GM19397 (cell line): ENCODE results near the gene LRRC42.
"Not testable (repeated sequence)": the region's sequence is repeated elsewhere in the genome, so short reads cannot be mapped to it uniquely, and the experiment has no call there.

Experiments used
- ATAC-seq: cut with Tn5 transposase; IDR thresholded peaks from one replicate; pipeline ENCODE4 v1.9.1; 2021; ENCODE audit warnings: mild to moderate bottlenecking, moderate library complexity; ENCODE audit not compliant: unreplicated experiment

The LRRC42 gene

DNA sequence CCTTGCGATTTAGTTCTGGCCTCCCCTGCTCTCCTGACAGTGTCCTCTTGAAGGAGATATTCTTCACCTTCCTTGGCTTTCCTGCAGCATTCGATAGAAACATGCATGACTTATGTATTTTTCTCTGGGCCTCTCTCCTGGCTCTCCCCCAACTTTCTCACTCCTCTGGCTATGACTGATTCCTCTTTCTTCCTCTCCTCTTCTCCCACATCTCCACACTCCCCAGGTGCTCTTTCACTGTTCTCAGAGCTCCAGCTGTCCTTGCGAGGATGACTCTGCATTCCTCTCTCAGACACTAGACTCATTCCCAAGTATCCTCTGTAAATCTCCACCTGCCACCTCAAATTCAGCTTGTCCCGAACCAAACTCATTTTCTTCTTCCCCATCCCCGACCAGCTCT, 18.0 kb downstream of the LRRC42 start:
- ATAC-seq: no peak

- no peak for ATAC-seq
Observed at GRCh38 chr1:53966794-53967193, 20.6 kb downstream of the LRRC42 start.

DNA sequence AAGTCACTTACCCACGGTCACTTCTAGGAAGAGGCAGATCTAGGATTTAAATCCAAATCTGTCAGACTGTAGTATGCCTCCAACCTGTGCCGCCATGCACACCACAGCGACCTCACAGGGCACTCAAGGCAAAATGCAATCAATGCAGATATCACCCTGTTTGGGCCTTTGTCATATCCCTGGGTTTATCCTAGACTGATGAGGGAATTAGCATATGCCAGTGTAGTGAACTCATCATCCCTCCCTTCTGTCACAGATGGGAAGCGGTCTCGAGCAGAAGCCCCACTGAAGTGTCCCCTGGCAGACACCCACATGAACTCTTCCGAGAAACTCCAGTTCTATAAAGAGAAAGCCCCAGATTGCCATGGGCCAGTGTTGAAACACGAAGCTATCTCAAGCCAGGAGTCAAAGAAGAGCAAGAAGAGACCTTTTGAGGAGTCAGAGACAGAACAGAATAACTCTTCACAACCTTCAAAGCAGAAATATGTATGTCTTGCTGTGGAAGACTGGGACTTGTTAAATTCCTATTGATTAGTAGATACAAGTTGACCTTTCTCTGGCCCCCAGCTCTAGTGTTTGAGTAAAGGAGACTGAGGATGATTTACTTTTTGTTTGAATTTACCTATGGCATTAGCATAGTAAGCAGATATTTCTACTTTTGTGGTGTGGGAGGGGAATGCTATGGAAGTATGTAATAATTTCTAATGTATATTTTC, 21.4 kb downstream of the LRRC42 start:
- ATAC-seq: no peak

DNA sequence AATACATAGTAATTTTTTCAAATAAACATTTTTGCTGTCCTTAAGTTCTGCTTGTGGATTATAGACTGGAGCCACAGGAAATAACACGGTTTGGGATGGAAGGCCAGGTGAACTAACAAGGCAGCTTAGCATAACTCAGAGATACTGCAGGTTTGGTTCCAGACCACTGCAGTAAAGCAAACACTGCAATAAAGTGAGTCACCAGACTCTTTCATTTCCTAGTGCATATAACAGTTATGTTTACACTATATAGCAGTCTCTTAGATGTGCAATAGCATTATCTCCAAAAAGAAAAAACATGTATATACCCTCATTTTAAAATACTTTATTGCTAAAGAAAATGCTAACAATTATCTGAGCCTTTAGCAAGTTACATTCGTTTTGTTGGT, 22.0 kb downstream of the LRRC42 start:
- ATAC-seq: no peak

- ATAC-seq: not testable (repeated sequence)
Observed at GRCh38 chr1:53969323-53969722, 23.2 kb downstream of the LRRC42 start.

DNA sequence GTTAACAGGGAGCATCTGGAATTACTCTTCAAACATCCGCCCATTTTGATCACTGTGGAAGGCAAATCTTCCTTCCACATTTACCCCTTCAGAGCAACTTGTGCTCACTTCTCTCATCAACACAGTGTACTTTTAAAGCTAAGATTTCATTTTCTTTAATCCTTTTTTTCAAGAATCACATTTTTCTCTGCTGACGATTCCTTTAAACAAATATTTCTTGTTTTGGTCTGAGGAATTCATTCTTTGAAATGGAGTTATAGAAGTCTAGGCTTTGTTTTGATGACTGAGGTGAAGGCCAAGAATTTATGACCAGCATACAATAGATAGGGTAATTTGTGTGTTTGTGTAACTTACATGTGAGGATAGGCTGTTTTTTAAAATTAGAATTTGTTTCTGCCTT, 25.6 kb downstream of the LRRC42 start:
- ATAC-seq: no peak

- no peak for ATAC-seq
Observed at GRCh38 chr1:53975861-53976260, 29.7 kb downstream of the LRRC42 start.

DNA sequence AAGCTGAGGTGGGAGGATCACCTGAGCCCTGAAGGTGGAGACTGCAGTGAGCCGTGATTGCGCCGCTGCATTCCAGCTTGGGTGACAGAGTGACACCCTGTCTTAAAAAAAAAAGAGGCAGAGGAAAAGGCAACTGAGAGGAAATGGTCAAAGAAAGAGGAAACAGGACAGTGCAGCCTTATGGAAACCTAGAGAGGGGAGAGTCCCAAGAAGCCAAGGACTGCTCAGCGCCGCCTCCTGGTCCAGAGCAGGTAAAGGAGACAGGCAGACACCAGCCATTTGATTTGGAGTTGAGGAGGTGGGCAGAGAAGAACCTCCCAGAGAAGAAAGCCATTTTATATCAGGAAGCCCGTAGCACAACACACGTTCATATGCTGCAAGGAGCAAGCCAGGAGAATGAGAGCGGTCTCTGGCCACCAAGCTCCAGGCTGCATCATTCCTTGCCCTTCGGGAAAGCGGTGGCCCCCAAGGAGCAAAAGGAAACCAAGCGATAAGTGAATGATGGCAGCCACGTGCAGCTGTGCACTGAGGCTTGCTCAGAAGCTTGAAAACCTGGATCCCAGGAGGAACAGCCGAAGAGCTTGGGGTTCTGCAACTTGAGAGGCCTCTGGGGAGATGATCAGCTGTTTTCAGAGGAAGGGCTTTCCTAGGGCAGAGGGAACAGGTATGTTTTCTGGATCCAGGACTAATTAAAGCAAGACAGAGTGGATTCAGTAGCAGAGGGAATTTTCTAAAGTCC, 33.7 kb downstream of the LRRC42 start:
- ATAC-seq: no peak

DNA sequence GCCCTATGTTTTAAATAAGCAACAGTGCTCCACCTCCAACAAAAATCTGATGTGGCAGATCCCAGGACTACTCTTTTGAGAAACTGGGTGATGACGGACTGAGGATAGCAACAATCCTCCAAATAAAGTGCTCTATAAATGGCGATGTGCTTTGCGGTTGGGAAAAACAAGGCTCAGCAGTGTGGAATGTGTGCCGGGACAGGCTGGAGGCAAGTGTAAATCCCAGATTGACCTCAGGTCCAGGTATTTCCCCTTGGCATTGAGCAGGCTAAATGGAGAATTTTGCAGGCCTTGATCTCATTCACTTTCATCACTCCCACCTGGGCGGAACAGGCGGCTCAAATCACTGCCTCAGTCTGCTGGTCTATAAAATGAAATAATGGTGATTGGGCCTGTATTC, 35.1 kb downstream of the LRRC42 start:
- no peak for ATAC-seq

DNA sequence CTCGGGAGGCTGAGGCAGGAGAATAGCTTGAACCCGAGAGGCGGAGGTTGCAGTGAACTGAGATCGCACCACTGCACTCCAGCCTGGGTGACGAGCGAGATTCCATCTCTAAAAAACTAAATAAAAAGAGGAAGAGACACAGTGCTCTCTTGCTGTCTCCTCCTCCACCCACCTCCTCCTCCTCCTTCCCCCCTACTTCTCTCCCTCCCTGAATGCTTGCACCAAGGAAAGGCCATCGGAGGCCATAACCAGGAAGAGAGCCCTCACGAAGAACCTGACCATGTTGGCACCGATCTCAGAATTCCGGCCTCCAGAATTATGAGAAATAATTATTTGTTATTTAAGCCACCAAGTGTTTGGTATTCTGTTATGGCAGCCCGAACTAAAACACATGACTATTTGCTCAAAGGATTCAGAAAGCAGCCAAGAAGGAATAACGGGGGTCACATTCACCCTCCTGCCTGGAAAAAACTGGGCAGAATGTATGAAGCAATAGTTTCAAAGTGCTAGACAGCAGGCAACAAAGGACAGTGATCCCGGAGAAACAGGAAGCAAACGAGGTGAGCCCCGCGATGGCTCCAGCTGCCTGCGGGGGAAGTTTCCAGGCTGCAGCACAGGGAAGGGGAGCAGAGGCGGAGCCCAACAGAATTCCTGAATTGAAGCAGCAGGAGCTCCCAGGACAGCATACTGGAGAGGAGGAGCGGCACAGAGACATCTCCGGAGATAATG, 36.0 kb downstream of the LRRC42 start:
- no peak for ATAC-seq

DNA sequence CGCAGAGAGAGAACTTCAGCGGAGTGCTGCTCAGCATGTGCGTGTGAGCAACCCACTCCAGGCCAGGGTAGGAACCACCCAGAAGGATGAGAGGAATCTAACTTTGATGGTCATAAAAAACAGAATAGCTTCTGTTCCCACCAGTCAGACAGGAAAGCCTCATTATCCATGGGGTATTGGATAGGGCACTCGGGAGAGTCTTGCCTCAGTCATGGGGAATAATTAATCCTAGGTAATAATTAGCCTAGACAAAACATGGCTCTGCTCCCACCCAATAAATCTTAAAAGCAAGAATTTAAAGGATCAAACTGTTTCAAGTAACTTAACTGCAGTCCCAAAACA, 36.6 kb downstream of the LRRC42 start:
- ATAC-seq: no peak

DNA sequence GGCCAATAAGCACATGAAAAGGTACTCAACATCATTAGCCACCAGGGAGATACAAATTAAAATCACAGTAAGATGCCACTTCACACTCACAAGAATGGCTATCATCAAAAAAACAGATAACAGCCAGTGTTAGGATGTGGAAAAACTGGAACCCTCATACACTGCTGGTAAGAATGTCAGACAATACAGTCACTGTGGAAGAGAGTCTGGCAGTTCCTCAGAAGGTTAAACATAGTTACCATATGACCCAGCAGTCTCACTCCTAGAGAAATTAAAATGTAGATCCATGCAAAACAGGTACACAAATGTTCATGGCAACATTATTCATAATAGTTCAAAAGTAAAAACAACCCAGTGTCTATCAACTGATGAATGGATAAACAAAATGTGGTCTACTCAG, 38.6 kb downstream of the LRRC42 start:
- ATAC-seq: no peak

GRCh38 chr1:53986458-53986857, 40.3 kb downstream of the LRRC42 start:
- no peak for ATAC-seq

GRCh38 chr1:53987880-53988279, 41.7 kb downstream of the LRRC42 start:
- ATAC-seq: no peak

- no peak for ATAC-seq
Observed at GRCh38 chr1:53992085-53992874, 46.1 kb downstream of the LRRC42 start.

DNA sequence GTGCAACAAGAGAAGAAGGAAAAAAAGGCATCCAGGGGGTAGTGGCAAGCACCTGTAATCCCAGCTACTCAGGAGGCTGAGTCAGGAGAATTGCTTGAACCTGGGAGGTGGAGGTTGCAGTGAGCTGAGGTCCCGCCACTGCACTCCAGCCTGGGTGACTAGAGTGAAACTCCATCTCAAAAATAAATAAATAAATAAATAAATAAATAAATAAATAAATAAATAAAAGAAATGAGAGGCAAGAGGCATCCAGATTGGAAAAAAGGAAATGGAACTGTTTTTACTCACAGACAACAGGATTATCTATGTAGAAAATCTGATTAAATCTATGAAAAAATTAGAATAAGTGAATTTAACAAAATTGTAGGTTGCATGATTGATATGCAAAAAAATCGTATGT, 48.4 kb downstream of the LRRC42 start:
- ATAC-seq: not testable (repeated sequence)

- ATAC-seq: no peak
Observed at GRCh38 chr1:53995683-53996082, 49.5 kb downstream of the LRRC42 start.

DNA sequence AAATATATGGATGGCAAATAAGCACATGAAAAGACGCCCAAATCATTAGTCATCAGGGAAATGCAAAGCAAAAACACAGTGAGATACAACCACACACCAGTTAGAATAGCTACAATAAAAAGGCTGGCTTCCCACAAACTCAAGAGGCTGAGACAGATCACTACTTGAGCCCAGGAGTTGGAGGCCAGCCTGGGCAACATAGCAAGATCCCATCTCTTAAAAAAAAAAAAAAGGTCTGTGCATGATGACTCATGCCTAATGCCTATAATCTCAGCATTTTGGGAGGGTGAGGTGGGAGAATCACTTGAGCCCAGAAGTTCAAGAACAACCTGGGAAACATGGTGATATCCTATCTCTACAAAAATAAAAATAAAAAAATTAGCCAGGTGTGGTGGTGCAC, 52.1 kb downstream of the LRRC42 start:
- ATAC-seq: no peak

- ATAC-seq: no peak
Observed at GRCh38 chr1:53999920-54000319, 53.8 kb downstream of the LRRC42 start.

- no peak for ATAC-seq
Observed at GRCh38 chr1:54001591-54001990, 55.4 kb downstream of the LRRC42 start.

GRCh38 chr1:54002544-54003248, 56.5 kb downstream of the LRRC42 start:
- ATAC-seq: no peak
